Parathyroid adenoma (tissue), 2 donors: ENCODE results near the gene SLC9A9.

Experiments
- H2AFZ ChIP-seq: fragments of 300-600 bp; sonication (generic); one replicate; pipeline ENCODE4 v1.7.0; 2017; ENCODE audit warnings: antibody characterized with exemption, mild to moderate bottlenecking
- H3K27ac ChIP-seq: fragments of 300-600 bp; sonication (generic); one replicate; pipeline ENCODE4 v1.7.0; 2017
- H3K27me3 ChIP-seq: fragments of 300-600 bp; sonication (generic); one replicate; pipeline ENCODE4 v1.7.0; 2017; ENCODE audit warnings: low read length; ENCODE audit not compliant: control insufficient read depth, insufficient read depth
- H3K36me3 ChIP-seq: fragments of 300-600 bp; sonication (generic); one replicate; pipeline ENCODE4 v1.7.0; 2017; ENCODE audit warnings: low read length; ENCODE audit not compliant: control insufficient read depth, insufficient read depth
- H3K4me1 ChIP-seq: fragments of 300-600 bp; sonication (generic); one replicate; pipeline ENCODE4 v1.7.0; 2017; ENCODE audit warnings: control low read depth
- H3K4me2 ChIP-seq: fragments of 300-600 bp; sonication (generic); one replicate; pipeline ENCODE4 v1.7.0; 2017; ENCODE audit warnings: low read length
- H3K4me3 ChIP-seq: fragments of 300-600 bp; sonication (generic); one replicate; pipeline ENCODE4 v1.7.0; 2017; ENCODE audit warnings: low read depth, low read length
- H3K79me2 ChIP-seq: fragments of 300-600 bp; sonication (generic); one replicate; pipeline ENCODE4 v1.7.0; 2017; ENCODE audit warnings: control low read depth
- H3K9ac ChIP-seq: fragments of 300-600 bp; sonication (generic); one replicate; pipeline ENCODE4 v1.7.0; 2017; ENCODE audit warnings: mild to moderate bottlenecking
- H3K9me3 ChIP-seq: fragments of 300-600 bp; sonication (generic); one replicate; pipeline ENCODE4 v1.7.0; 2017; ENCODE audit warnings: low read length; ENCODE audit not compliant: control insufficient read depth
- TF ChIP-seq, protein P1 (sequence below): fragments of 300-600 bp; sonication (generic); IDR thresholded peaks from one replicate; pipeline ENCODE4 v1.7.0; 2017; ENCODE audit warnings: antibody characterized with exemption, mild to moderate bottlenecking
- donor health status: primary hyperparathyroidism.

The SLC9A9 gene

GRCh38 chr3:143276592-143276991, 571.7 kb downstream of the SLC9A9 start:
- Histone ChIP-seq H2AFZ (no peak overlapping the region), H3K79me2 (no peaks in the 10 kb centered on the region), H3K9ac (no peak overlapping the region), H3K27ac (no peak overlapping the region), H3K4me2 (no peak overlapping the region), H3K27me3 (no peaks in the 10 kb centered on the region), H3K9me3 (no peaks in the 10 kb centered on the region), H3K4me1 (no peaks in the 10 kb centered on the region), H3K36me3 (no peaks in the 10 kb centered on the region), H3K4me3 (no peak overlapping the region)
- TF ChIP-seq, protein P1, sequence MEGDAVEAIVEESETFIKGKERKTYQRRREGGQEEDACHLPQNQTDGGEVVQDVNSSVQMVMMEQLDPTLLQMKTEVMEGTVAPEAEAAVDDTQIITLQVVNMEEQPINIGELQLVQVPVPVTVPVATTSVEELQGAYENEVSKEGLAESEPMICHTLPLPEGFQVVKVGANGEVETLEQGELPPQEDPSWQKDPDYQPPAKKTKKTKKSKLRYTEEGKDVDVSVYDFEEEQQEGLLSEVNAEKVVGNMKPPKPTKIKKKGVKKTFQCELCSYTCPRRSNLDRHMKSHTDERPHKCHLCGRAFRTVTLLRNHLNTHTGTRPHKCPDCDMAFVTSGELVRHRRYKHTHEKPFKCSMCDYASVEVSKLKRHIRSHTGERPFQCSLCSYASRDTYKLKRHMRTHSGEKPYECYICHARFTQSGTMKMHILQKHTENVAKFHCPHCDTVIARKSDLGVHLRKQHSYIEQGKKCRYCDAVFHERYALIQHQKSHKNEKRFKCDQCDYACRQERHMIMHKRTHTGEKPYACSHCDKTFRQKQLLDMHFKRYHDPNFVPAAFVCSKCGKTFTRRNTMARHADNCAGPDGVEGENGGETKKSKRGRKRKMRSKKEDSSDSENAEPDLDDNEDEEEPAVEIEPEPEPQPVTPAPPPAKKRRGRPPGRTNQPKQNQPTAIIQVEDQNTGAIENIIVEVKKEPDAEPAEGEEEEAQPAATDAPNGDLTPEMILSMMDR: no peak

GRCh38 chr3:143273975-143274690, 574.1 kb downstream of the SLC9A9 start:
- Histone ChIP-seq H3K4me1 (no peaks in the 10 kb centered on the region), H3K27ac (no peak overlapping the region), H3K27me3 (no peaks in the 10 kb centered on the region), H3K9me3 (no peaks in the 10 kb centered on the region), H3K4me2 (no peak overlapping the region), H3K9ac (no peak overlapping the region), H3K4me3 (no peak overlapping the region), H2AFZ (no peak overlapping the region), H3K79me2 (no peaks in the 10 kb centered on the region), H3K36me3 (no peaks in the 10 kb centered on the region)
- TF ChIP-seq, protein P1: no peak

- no peaks in the 10 kb centered on the region for H3K4me1 ChIP-seq
- H3K9ac ChIP-seq: no peak overlapping the region
- TF ChIP-seq, protein P1: no peak
- H3K36me3 ChIP-seq: no peaks in the 10 kb centered on the region
- H3K4me2 ChIP-seq: no peak overlapping the region
- no peaks in the 10 kb centered on the region for H3K9me3 ChIP-seq
- no peak overlapping the region for H3K27ac ChIP-seq
- no peaks in the 10 kb centered on the region for H3K79me2 ChIP-seq
- no peak overlapping the region for H3K4me3 ChIP-seq
- no peak overlapping the region for H2AFZ ChIP-seq
- no peaks in the 10 kb centered on the region for H3K27me3 ChIP-seq
Observed at GRCh38 chr3:143271136-143271535, 577.1 kb downstream of the SLC9A9 start.

- H3K79me2 ChIP-seq: no peaks in the 10 kb centered on the region
- H3K27me3 ChIP-seq: no peaks in the 10 kb centered on the region
- no peak overlapping the region for H3K4me2 ChIP-seq
- no peaks in the 10 kb centered on the region for H3K36me3 ChIP-seq
- no peak overlapping the region for H3K4me3 ChIP-seq
- no peak overlapping the region for H2AFZ ChIP-seq
- TF ChIP-seq, protein P1: no peak
- H3K4me1 ChIP-seq: no peaks in the 10 kb centered on the region
- H3K9ac ChIP-seq: no peak overlapping the region
- H3K27ac ChIP-seq: no peak overlapping the region
- H3K9me3 ChIP-seq: no peaks in the 10 kb centered on the region
Observed at GRCh38 chr3:143269741-143270140, 578.5 kb downstream of the SLC9A9 start.

DNA sequence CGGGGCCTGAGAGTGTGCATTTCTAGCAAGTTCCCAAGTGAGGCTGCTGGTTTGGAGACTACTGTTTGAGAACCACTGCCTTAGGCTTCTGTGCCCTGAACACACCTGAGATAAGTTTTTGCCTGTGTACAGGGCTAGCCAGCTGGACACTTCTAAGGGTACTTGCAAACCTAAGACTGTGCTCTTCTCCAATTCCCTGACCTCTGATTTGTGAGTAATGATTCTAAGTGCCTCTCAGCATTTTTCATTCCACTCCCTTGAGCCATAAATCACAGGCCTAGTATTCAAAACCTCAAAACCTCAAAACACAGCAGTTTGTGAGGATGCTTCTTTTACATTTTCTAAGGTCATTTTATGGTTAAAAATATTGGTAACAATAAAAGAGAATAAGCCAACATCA, 580.3 kb downstream of the SLC9A9 start:
- Histone ChIP-seq H3K9ac (no peak overlapping the region), H3K4me1 (no peaks in the 10 kb centered on the region), H3K4me3 (no peak overlapping the region), H2AFZ (no peak overlapping the region), H3K36me3 (no peaks in the 10 kb centered on the region), H3K27me3 (no peaks in the 10 kb centered on the region), H3K4me2 (no peak overlapping the region), H3K27ac (no peak overlapping the region), H3K9me3 (no peaks in the 10 kb centered on the region), H3K79me2 (no peaks in the 10 kb centered on the region)
- TF ChIP-seq, protein P1: no peak
